ENCODE measurements around the gene PDE2A. TPM values are rescaled to one million over a fixed set of nuclear protein-coding genes. Genes with fewer than 3 reads are reported as not detected.

PDE2A gene
- total RNA-seq, 1 experiment from 2014 or later: 9.6 TPM

- Histone ChIP-seq H2AFZ (peak overlapping the region; percentile 51; the same call in 1 of the 2 replicates), H3K4me1 (replicated peaks; ENCODE audit: insufficient read depth) (peaks cover 50% of the 10 kb centered on the region), H3K4me2 (peak overlapping the region; percentile 71)
Observed at GRCh38 chr11:72570893-72571661, 103.1 kb downstream of the PDE2A start.

DNA sequence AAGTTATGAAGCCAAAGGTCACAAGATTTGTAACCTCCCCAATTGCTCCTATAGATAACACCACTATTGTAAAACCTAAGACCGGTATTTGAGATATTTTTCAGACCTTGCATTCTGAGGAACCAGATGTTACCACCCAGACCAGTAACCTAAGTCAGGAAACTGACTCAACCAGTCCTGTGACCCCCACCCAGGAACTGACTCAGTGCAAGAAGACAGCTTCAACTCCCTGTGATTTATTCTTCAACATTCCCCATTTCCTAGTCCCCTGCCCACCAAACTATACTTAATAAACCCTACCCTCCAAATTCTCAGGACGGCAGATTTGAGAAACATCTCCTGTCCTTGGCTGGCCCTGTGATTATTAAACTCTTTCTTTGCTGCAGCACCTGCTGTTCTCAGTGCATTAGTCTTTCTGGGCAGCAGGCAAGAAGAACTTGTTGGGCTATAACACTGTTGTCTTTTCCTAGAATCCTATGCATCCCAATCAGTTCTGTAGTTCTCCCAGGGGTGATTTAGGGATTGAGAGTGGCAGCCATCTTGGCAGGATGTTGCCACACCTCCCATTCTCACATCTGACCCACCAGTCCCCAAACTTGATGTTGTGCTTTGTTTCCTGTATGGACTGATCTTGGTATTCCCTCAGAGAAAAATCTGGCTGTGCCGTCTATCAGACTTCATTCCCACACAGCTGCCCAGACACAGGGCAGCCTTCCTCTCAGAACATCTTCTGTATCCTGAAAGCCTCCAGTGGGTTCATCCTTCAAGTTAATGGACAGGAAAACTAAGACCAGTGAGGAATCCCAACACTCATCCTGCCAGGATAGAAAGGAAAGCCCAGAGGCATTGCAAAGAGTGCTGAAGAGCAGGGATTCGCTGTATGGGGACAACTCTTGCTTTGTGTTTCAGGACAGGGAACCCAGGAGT is 104.0 kb downstream of the PDE2A start:
- H3K27ac ChIP-seq: peak overlapping the region; percentile 75
- peak overlapping the region; percentile 29; the same call in 1 of the 2 replicates for H3K4me3 ChIP-seq
- H2AFZ ChIP-seq: peak overlapping the region; percentile 51; the same call in 1 of the 2 replicates
- no peaks in the 10 kb centered on the region for H3K9me3 ChIP-seq (ENCODE audit: insufficient read depth, low read depth)
- TSS peak; percentile 80 for BruUV-seq (replicated peaks)
- H3K9me2 ChIP-seq (ENCODE audit: insufficient read depth): no peaks in the 10 kb centered on the region
- CTCF ChIA-PET: no interaction called here
- no peaks in the 10 kb centered on the region for H3K79me2 ChIP-seq (ENCODE audit: low read depth)
- peaks cover 50% of the 10 kb centered on the region for H3K4me1 ChIP-seq (replicated peaks; ENCODE audit: insufficient read depth)
- no peaks in the 10 kb centered on the region for H3K27me3 ChIP-seq (ENCODE audit: insufficient read depth, low read depth)
- no peaks in the 10 kb centered on the region for H4K20me1 ChIP-seq (ENCODE audit: insufficient read depth)
- H3K36me3 ChIP-seq (ENCODE audit: low read depth): no peaks in the 10 kb centered on the region
- H3K4me2 ChIP-seq: peak overlapping the region; percentile 71
- TF ChIP-seq, protein P1, sequence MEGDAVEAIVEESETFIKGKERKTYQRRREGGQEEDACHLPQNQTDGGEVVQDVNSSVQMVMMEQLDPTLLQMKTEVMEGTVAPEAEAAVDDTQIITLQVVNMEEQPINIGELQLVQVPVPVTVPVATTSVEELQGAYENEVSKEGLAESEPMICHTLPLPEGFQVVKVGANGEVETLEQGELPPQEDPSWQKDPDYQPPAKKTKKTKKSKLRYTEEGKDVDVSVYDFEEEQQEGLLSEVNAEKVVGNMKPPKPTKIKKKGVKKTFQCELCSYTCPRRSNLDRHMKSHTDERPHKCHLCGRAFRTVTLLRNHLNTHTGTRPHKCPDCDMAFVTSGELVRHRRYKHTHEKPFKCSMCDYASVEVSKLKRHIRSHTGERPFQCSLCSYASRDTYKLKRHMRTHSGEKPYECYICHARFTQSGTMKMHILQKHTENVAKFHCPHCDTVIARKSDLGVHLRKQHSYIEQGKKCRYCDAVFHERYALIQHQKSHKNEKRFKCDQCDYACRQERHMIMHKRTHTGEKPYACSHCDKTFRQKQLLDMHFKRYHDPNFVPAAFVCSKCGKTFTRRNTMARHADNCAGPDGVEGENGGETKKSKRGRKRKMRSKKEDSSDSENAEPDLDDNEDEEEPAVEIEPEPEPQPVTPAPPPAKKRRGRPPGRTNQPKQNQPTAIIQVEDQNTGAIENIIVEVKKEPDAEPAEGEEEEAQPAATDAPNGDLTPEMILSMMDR (conservative IDR thresholded peaks at IDR 0.05): no peak
- no peak for TF ChIP-seq EZH2 (IDR thresholded peaks at IDR 0.05; ENCODE audit: low read depth)
- intact Hi-C loops (cut with micrococcal nuclease; ENCODE audit: unreplicated experiment): loop anchor here (5.0 kb wide), 1 partner anchor 543 kb away; no protein-coding TSS in a partner anchor
- peaks cover 34% of the 10 kb centered on the region for H3F3A ChIP-seq (ENCODE audit: insufficient read depth, low read depth)
- peak; percentile 69 to 86 for DNase-seq
- POLR2A ChIA-PET (ENCODE audit: unreplicated experiment): interaction anchor here (0.5 kb wide), 1 partner anchor 77 kb away, joined by 5 read pairs; no protein-coding TSS in a partner anchor

More at GRCh38 chr11:72570893-72571661, 103.1 kb downstream of the PDE2A start:
- DNase-seq: no peak
- Histone ChIP-seq H3K9me2 (ENCODE audit: insufficient read depth) (no peaks in the 10 kb centered on the region), H3K27ac (peak overlapping the region; percentile 75), H3K27me3 (ENCODE audit: insufficient read depth, low read depth) (no peaks in the 10 kb centered on the region), H3K9me3 (ENCODE audit: insufficient read depth, low read depth) (no peaks in the 10 kb centered on the region), H3K4me3 (no peak overlapping the region; the same call in 1 of the 2 replicates), H4K20me1 (ENCODE audit: insufficient read depth) (no peaks in the 10 kb centered on the region), H3K79me2 (ENCODE audit: low read depth) (no peaks in the 10 kb centered on the region), H3F3A (ENCODE audit: insufficient read depth, low read depth) (peaks cover 34% of the 10 kb centered on the region), H3K36me3 (ENCODE audit: low read depth) (no peaks in the 10 kb centered on the region)
- ChIA-PET CTCF (interaction anchor here (0.6 kb wide), 1 partner anchor 111 kb away, joined by 3 read pairs; no protein-coding TSS in a partner anchor), POLR2A (ENCODE audit: unreplicated experiment) (no interaction called here)
- intact Hi-C loops (cut with micrococcal nuclease; ENCODE audit: unreplicated experiment): loop anchor here (5.0 kb wide), 1 partner anchor 544 kb away; no protein-coding TSS in a partner anchor
- TF ChIP-seq, protein P1 (conservative IDR thresholded peaks at IDR 0.05): no peak
- TF ChIP-seq EZH2 (IDR thresholded peaks at IDR 0.05; ENCODE audit: low read depth): no peak
- BruUV-seq (replicated peaks): no TSS peak

DNA sequence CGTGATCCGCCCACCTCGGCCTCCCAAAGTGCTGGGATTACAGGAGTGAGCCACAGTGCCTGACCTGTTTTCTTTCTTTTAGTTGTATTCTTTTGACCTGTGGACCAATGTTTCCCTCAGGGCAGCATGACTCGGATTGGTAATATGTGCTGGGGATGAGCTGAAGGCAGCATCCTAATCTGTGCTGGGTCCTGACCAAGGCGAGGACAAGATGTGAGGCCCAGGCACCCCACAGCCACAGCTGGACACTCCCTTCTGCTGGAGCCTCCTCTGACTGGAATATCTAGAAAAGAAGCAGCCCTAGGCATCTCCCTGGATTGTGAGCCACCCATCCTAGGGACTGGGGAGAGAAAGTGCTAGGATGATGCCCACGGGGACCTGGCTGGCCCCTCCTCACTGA is 105.4 kb downstream of the PDE2A start:
- Histone ChIP-seq H4K20me1 (ENCODE audit: insufficient read depth) (no peaks in the 10 kb centered on the region), H3F3A (ENCODE audit: insufficient read depth, low read depth) (peaks cover 34% of the 10 kb centered on the region), H3K9me2 (ENCODE audit: insufficient read depth) (no peaks in the 10 kb centered on the region), H3K36me3 (ENCODE audit: low read depth) (no peaks in the 10 kb centered on the region), H2AFZ (no peak overlapping the region), H3K27ac (peak overlapping the region; percentile 75; the same call in 1 of the 2 replicates), H3K9me3 (ENCODE audit: insufficient read depth, low read depth) (no peaks in the 10 kb centered on the region), H3K4me2 (peak overlapping the region; percentile 71), H3K27me3 (ENCODE audit: insufficient read depth, low read depth) (no peaks in the 10 kb centered on the region), H3K4me1 (replicated peaks; ENCODE audit: insufficient read depth) (peaks cover 50% of the 10 kb centered on the region), H3K79me2 (ENCODE audit: low read depth) (no peaks in the 10 kb centered on the region), H3K4me3 (no peak overlapping the region)
- intact Hi-C loops (cut with micrococcal nuclease; ENCODE audit: unreplicated experiment): no loop called here
- TF ChIP-seq EZH2 (IDR thresholded peaks at IDR 0.05; ENCODE audit: low read depth): no peak
- TF ChIP-seq, protein P1 (conservative IDR thresholded peaks at IDR 0.05): no peak
- BruUV-seq (replicated peaks): no TSS peak
- ChIA-PET POLR2A (ENCODE audit: unreplicated experiment) (no interaction called here), CTCF (no interaction called here)
- DNase-seq: no peak

Measured in PC-9 (cell line).